A549 (cell line): ENCODE results near the gene FHIP1A. TPM values are rescaled to one million over a fixed set of nuclear protein-coding genes. Genes with fewer than 3 reads are reported as not detected.

Experiments used
- ATAC-seq, 2 experiments: fragments of 200-7000 bp in 1 of 2; fragments of >200 bp in 1 of 2; cut with Nextera tagmentation in 1 of 2; cut with Tn5 transposase in 1 of 2; 3 replicates each; pipeline versions ENCODE4 v1.8.0 to v1.9.1; 2018 to 2020; ENCODE audit warnings: mild to moderate bottlenecking in 1 of 2, moderate library complexity in 1 of 2
- CTCF ChIA-PET: fragments of 300-600 bp; sonication (Branson Sonifier 250); formaldehyde crosslinking; extraction: SDS; loops from one replicate; lab custom pipeline; 2021; ENCODE audit warnings: antibody characterized with exemption, inconsistent platforms; lab: Yijun Ruan, JAX
- POLR2A ChIA-PET: fragments of 350-600 bp; formaldehyde crosslinking; extraction: SDS; loops from one replicate; lab custom pipeline; 2021; ENCODE audit warnings: antibody characterized with exemption, inconsistent platforms; lab: Yijun Ruan, JAX
- DNase-seq, 2 experiments: peaks; one replicate each; pipeline versions ENCODE4 v3.0.0 to v3.0.0-alpha.2; 2011 to 2016; ENCODE audit warnings: low read depth in 1 of 2, low spot score in 1 of 2
- FAIRE-seq: peaks from 2 replicates; lab custom pipeline; 2011; peaks lifted over from hg19 to GRCh38; lab: Jason Lieb, UNC
- H3K27ac ChIP-seq, 2 experiments: fragments of >200 bp; sonication (Bioruptor Twin); formaldehyde crosslinking; 3 replicates each; pipeline ENCODE4 v1.5.1; 2016 to 2017
- H3K4me1 ChIP-seq: fragments of >200 bp; sonication (Bioruptor Twin); formaldehyde crosslinking; 3 replicates; pipeline ENCODE4 v1.6.1; 2016
- H3K4me2 ChIP-seq: fragments of >200 bp; sonication (Bioruptor Twin); formaldehyde crosslinking; 3 replicates; pipeline ENCODE4 v1.6.1; 2016
- H3K4me3 ChIP-seq: fragments of >200 bp; sonication (Bioruptor Twin); formaldehyde crosslinking; 3 replicates; pipeline ENCODE4 v1.5.1; 2016
- H3K9me3 ChIP-seq: fragments of >200 bp; sonication (Bioruptor Twin); formaldehyde crosslinking; 3 replicates; pipeline ENCODE4 v1.6.1; 2016
- BHLHE40 ChIP-seq: IDR thresholded peaks from 2 replicates; pipeline ENCODE4 v1.6.1; 2012; ENCODE audit warnings: low read depth, low read length, inconsistent platforms
- CBX8 ChIP-seq: fragments of 200-600 bp; sonication (generic); IDR thresholded peaks from 2 replicates; pipeline ENCODE4 v1.6.1; 2016
- CEBPB ChIP-seq, 2 experiments: fragments of >200 bp in 1 of 2; sonication (Bioruptor Twin) in 1 of 2; formaldehyde crosslinking in 1 of 2; IDR thresholded peaks; 2 replicates each; pipeline ENCODE4 v1.6.1; 2012 to 2016
- CHD4 ChIP-seq: fragments of 200-600 bp; sonication (generic); IDR thresholded peaks from 2 replicates; pipeline ENCODE4 v1.6.1; 2016; ENCODE audit warnings: antibody characterized with exemption, mild to moderate bottlenecking, borderline replicate concordance
- EHF ChIP-seq: fragments of 250-450 bp; sonication (Bioruptor Pico); IDR thresholded peaks from 2 replicates; pipeline ENCODE4 v1.5.0; 2020; ENCODE audit warnings: mild to moderate bottlenecking
- EHMT2 ChIP-seq: fragments of 200-600 bp; sonication (generic); IDR thresholded peaks from 2 replicates; pipeline ENCODE4 v1.6.1; 2016; ENCODE audit warnings: antibody characterized with exemption, low read depth, mild to moderate bottlenecking, moderate library complexity
- ESRRA ChIP-seq: fragments of 150-350 bp; IDR thresholded peaks from 2 replicates; pipeline ENCODE4 v1.6.1; 2014; ENCODE audit warnings: mild to moderate bottlenecking, low read length, borderline replicate concordance
- FOSB ChIP-seq: fragments of 250-450 bp; sonication (Bioruptor Pico); IDR thresholded peaks from 2 replicates; pipeline ENCODE4 v1.5.0; 2020; ENCODE audit warnings: mild to moderate bottlenecking, moderate library complexity
- GATA3 ChIP-seq: IDR thresholded peaks from 2 replicates; pipeline ENCODE4 v1.6.1; 2012; ENCODE audit warnings: borderline replicate concordance
- HDAC2 ChIP-seq: fragments of 200-600 bp; sonication (generic); IDR thresholded peaks from 2 replicates; pipeline ENCODE4 v1.6.1; 2016
- HOXA7 ChIP-seq: fragments of 250-450 bp; sonication (Bioruptor Pico); IDR thresholded peaks from 2 replicates; pipeline ENCODE4 v1.5.0; 2020; ENCODE audit warnings: mild to moderate bottlenecking, moderate library complexity
- JUN ChIP-seq, 2 experiments: fragments of >200 bp; sonication (Bioruptor Twin); formaldehyde crosslinking; IDR thresholded peaks; 2 replicates in 1 of 2; 3 replicates in 1 of 2; pipeline ENCODE4 v1.6.1; 2016 to 2017
- KDM1A ChIP-seq: fragments of 200-600 bp; sonication (generic); IDR thresholded peaks from 2 replicates; pipeline ENCODE4 v1.6.1; 2016; ENCODE audit warnings: low read depth, mild to moderate bottlenecking
- MAZ ChIP-seq: fragments of 150-350 bp; IDR thresholded peaks from 2 replicates; pipeline ENCODE4 v1.6.1; 2014; ENCODE audit warnings: antibody characterized with exemption, low read depth, low read length, borderline replicate concordance
- NR3C1 ChIP-seq: fragments of >200 bp; sonication (Bioruptor Twin); formaldehyde crosslinking; IDR thresholded peaks from 3 replicates; pipeline ENCODE4 v1.6.1; 2017
- PHF8 ChIP-seq: fragments of 200-600 bp; sonication (generic); IDR thresholded peaks from 2 replicates; pipeline ENCODE4 v1.6.1; 2016; ENCODE audit warnings: low read depth, mild to moderate bottlenecking, antibody characterized with exemption, moderate library complexity, borderline replicate concordance
- RARB ChIP-seq: fragments of 250-450 bp; sonication (Bioruptor Pico); IDR thresholded peaks from 2 replicates; pipeline ENCODE4 v1.8.0; 2021; ENCODE audit warnings: mild to moderate bottlenecking, moderate library complexity
- TFCP2L1 ChIP-seq: fragments of 250-450 bp; sonication (Bioruptor Pico); IDR thresholded peaks from 2 replicates; pipeline ENCODE4 v1.5.0; 2021; ENCODE audit warnings: mild to moderate bottlenecking
- TP53 ChIP-seq: fragments of 250-450 bp; sonication (Bioruptor Pico); IDR thresholded peaks from 2 replicates; pipeline ENCODE4 v1.5.0; 2021; ENCODE audit warnings: mild to moderate bottlenecking, moderate library complexity
- ZNF302 ChIP-seq: fragments of 250-450 bp; sonication (Bioruptor Pico); IDR thresholded peaks from 2 replicates; pipeline ENCODE4 v1.9.0; 2021; ENCODE audit warnings: inconsistent platforms, mild to moderate bottlenecking, moderate library complexity
- ZSCAN20 ChIP-seq: fragments of 250-450 bp; sonication (Bioruptor Pico); IDR thresholded peaks from 2 replicates; pipeline ENCODE4 v1.8.0; 2022; ENCODE audit warnings: mild to moderate bottlenecking, moderate library complexity
- WGBS: methylation state at CpG from one replicate; pipeline ENCODE4 v1.1.6; 2017; ENCODE audit errors: missing lambda C conversion rate; 5-methylcytosine and 5-hydroxymethylcytosine counted together
- polyA plus RNA-seq, 4 experiments: library from polyadenylated mRNA; depleted of rRNA in 3 of 4; stranded (reverse); fragments of >200 nt; fragmentation: RNase III in 1 of 4; extraction: RNeasy Plus Mini Kit Qiagen cat#74134 plus additional on column Dnase treatment in 1 of 4; gene quantifications; 2 replicates in 3 of 4; 3 replicates in 1 of 4; pipeline ENCODE4 v1.2.3, GENCODE V29; 2011 to 2017
- TF ChIP-seq, protein P1 (sequence below): IDR thresholded peaks from 2 replicates; pipeline ENCODE4 v1.6.1; 2012
- TF ChIP-seq, protein P2 (sequence below): fragments of >200 bp; sonication (Bioruptor Twin); formaldehyde crosslinking; IDR thresholded peaks from 3 replicates; pipeline ENCODE4 v1.5.1; 2016
- TF ChIP-seq, protein P3 (sequence below): fragments of 250-450 bp; sonication (Bioruptor Pico); IDR thresholded peaks from 2 replicates; pipeline ENCODE4 v1.5.0; 2020; ENCODE audit warnings: low read depth, mild to moderate bottlenecking, moderate library complexity

The FHIP1A gene
- polyA plus RNA-seq, 2 of the 4 experiments (the other 2 are of a cell fraction) = 0.09 TPM

DNA sequence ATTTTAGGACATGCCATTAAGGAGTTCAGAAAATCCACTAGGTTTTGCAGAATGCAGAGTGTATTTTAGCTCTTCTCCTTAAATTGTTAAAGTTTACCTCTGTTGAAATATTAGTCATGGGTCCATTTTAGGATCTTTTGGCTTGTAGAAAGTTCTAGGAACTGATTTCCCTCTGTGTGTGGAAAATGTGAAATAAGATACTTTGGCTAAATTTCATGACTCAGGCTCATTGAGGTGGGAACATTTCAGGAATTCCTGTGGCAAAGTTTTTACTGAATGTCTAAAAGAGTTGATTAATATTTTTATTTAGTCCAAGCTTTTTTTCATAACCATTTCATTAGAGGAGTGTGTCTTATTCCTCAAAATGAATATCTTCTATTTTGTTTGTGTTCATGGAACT is 7.0 kb downstream of the FHIP1A start:
- peaks cover 11% of the 10 kb centered on the region; the same call in 2 of the 3 replicates for H3K4me1 ChIP-seq
- FAIRE-seq = no peak
- TF ChIP-seq BHLHE40 = no peak
- TF ChIP-seq TFCP2L1 (CRISPR knock-in tag) = no peak
- no peak for TF ChIP-seq KDM1A
- no peak for TF ChIP-seq EHF (CRISPR knock-in tag)
- no peak for TF ChIP-seq PHF8
- no peak for TF ChIP-seq MAZ
- no peak for TF ChIP-seq FOSB (CRISPR knock-in tag)
- no peak for TF ChIP-seq CHD4
- no peak for TF ChIP-seq CEBPB (IDR thresholded peaks at IDR 0.05)
- no peak for TF ChIP-seq HOXA7 (CRISPR knock-in tag)
- no peak for TF ChIP-seq JUN (IDR thresholded peaks at IDR 0.05)
- no peak for TF ChIP-seq TP53 (CRISPR knock-in tag)
- no peak for TF ChIP-seq RARB (CRISPR knock-in tag)
- ChIA-PET POLR2A (no interaction called here), CTCF (no interaction called here)
- no peak overlapping the region for H3K4me3 ChIP-seq
- H3K27ac ChIP-seq = no peak overlapping the region
- no peak for ATAC-seq
- no peaks in the 10 kb centered on the region for H3K9me3 ChIP-seq
- DNase-seq = no peak
- no peak overlapping the region for H3K4me2 ChIP-seq

DNA sequence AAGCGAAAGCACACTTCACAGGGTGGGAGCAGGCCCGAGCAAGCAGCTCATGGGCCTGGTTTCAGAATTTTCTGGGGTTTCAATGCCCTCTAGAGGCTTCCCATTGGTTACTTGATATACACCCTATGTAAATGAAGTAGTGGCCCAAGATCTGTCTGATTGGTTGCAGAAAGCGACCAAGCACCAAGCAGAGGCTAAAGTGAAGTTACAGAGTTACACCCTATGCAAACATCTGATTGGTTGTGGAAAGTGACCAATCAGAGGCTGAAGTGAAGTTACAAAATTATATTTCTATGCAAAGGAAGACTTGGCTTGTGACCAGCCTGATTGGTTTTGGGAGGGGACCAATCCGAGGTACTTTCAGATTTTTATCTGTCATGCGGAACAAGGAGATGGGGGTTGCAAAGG is 8.2 kb downstream of the FHIP1A start:
- no peak overlapping the region for H3K4me3 ChIP-seq
- no peaks in the 10 kb centered on the region for H3K9me3 ChIP-seq
- H3K4me2 ChIP-seq = no peak overlapping the region
- H3K27ac ChIP-seq = no peak overlapping the region
- peaks cover 11% of the 10 kb centered on the region; the same call in 2 of the 3 replicates for H3K4me1 ChIP-seq
- ChIA-PET POLR2A (no interaction called here), CTCF (no interaction called here)
- no peak for DNase-seq
- WGBS = 89% methylated on average over 5 of the region's 5 CpGs
- TF ChIP-seq CEBPB (IDR thresholded peaks at IDR 0.05) = no peak
- TF ChIP-seq, protein P1, sequence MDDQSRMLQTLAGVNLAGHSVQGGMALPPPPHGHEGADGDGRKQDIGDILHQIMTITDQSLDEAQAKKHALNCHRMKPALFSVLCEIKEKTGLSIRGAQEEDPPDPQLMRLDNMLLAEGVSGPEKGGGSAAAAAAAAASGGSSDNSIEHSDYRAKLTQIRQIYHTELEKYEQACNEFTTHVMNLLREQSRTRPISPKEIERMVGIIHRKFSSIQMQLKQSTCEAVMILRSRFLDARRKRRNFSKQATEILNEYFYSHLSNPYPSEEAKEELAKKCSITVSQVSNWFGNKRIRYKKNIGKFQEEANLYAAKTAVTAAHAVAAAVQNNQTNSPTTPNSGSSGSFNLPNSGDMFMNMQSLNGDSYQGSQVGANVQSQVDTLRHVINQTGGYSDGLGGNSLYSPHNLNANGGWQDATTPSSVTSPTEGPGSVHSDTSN = no peak
- no peak for TF ChIP-seq ZNF302
- no peak for TF ChIP-seq KDM1A
- no peak for TF ChIP-seq ESRRA
- no peak for TF ChIP-seq HDAC2
- TF ChIP-seq NR3C1 = no peak
- no peak for FAIRE-seq
- ATAC-seq = no peak; a peak in 1 of 6 replicates

DNA sequence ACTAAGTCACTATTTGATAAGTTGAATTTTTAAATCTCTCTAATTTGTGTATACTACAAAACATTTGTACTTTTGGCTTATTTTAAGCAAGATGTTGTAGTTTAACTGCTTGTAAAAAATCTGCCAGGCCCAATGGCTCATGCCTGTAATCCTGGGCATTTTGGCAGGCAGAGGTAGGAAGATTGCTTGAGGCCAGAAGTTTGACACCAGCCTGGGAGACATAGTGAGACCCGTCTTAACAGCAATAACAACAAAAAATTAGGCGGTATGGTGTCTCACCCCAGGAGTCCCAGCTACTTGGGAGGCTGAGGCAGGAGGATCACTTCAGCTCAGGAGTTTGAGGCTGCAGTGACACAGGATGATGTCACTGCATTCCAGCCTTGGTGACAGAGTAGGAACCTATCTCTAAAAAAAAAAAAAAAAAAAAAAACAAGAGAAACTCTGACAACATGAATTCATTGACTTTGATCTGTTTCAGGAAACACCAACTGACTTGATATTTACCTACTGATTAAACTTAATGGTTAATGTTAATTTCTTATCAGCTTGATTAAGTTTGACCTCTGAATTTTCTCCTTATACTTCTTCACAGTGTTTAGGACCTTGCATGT is 8.9 kb downstream of the FHIP1A start:
- no peak overlapping the region for H3K27ac ChIP-seq
- 66% methylated on average over 2 of the region's 2 CpGs for WGBS
- peaks cover 11% of the 10 kb centered on the region; the same call in 2 of the 3 replicates for H3K4me1 ChIP-seq
- H3K4me2 ChIP-seq = peak overlapping the region; percentile 37; the same call in 2 of the 3 replicates
- DNase-seq (no peak), FAIRE-seq (no peak), ATAC-seq (no peak)
- ChIA-PET POLR2A (no interaction called here), CTCF (no interaction called here)
- no peak overlapping the region for H3K4me3 ChIP-seq
- no peaks in the 10 kb centered on the region for H3K9me3 ChIP-seq
- TF ChIP-seq CHD4 (no peak), CBX8 (no peak), HDAC2 (no peak), ZSCAN20 (CRISPR knock-in tag) (no peak), EHMT2 (no peak), KDM1A (no peak), GATA3 (no peak)
- TF ChIP-seq, protein P2, sequence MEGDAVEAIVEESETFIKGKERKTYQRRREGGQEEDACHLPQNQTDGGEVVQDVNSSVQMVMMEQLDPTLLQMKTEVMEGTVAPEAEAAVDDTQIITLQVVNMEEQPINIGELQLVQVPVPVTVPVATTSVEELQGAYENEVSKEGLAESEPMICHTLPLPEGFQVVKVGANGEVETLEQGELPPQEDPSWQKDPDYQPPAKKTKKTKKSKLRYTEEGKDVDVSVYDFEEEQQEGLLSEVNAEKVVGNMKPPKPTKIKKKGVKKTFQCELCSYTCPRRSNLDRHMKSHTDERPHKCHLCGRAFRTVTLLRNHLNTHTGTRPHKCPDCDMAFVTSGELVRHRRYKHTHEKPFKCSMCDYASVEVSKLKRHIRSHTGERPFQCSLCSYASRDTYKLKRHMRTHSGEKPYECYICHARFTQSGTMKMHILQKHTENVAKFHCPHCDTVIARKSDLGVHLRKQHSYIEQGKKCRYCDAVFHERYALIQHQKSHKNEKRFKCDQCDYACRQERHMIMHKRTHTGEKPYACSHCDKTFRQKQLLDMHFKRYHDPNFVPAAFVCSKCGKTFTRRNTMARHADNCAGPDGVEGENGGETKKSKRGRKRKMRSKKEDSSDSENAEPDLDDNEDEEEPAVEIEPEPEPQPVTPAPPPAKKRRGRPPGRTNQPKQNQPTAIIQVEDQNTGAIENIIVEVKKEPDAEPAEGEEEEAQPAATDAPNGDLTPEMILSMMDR = no peak
- TF ChIP-seq, protein P3, sequence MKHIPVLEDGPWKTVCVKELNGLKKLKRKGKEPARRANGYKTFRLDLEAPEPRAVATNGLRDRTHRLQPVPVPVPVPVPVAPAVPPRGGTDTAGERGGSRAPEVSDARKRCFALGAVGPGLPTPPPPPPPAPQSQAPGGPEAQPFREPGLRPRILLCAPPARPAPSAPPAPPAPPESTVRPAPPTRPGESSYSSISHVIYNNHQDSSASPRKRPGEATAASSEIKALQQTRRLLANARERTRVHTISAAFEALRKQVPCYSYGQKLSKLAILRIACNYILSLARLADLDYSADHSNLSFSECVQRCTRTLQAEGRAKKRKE (CRISPR knock-in tag) = no peak
